Measurements from ENCODE around the gene PRSS12. TPM values are rescaled to one million over a fixed set of nuclear protein-coding genes. Genes with fewer than 3 reads are reported as not detected.
"Not testable (repeated sequence)": the region's sequence is repeated elsewhere in the genome, so short reads cannot be mapped to it uniquely, and the experiment has no call there.

Gene PRSS12
- total and polyA plus RNA-seq, 2 donors from 2014 or later, result 0.54 to 1.1 TPM

DNA sequence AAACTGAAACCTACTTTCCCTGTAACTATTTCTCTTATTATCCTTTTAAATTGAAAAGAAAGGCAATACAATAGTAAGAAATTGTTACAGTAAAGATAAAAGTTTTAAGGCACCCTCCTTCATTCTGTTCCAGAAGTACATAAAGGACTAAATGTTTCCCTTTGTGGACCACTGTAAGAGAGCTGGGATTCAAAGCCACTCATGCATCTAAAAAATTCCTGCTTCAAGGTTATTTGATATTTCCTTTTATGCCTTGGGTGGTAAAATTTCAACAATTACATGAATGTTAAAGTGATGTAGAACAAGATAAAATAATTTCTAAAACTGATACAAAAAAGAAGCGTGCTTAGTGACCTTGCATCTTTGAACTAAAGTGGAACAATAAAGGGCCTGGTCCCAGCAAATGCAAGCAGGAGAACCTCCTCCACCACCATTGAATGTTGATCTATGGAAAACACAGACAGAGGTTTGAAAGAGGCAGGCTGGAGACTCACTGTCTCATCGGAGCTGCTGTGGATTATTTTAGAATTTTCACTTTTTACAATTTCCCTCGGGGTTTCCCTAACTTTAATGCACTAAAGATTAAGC, 42.3 kb upstream of the PRSS12 start:
- Histone ChIP-seq H3K36me3 (ENCODE audit: control insufficient read depth in 2 of 3, insufficient read depth in 3 of 3, low read length in 3 of 3) (no peaks in the 10 kb centered on the region), H3K9ac (ENCODE audit: low read length in 3 of 3) (no peak overlapping the region), H3K27me3 (ENCODE audit: control insufficient read depth, insufficient read depth, low read length) (no peaks in the 10 kb centered on the region), H3K4me3 (ENCODE audit: low read length in 3 of 3) (no peak overlapping the region), H3K27ac (ENCODE audit: low read depth in 2 of 2, low read length in 2 of 2) (no peak overlapping the region), H3K4me1 (ENCODE audit: control insufficient read depth in 2 of 3, insufficient read depth in 2 of 3, low read depth in 1 of 3, low read length in 3 of 3) (no peaks in the 10 kb centered on the region), H3K9me3 (ENCODE audit: control insufficient read depth in 2 of 3, insufficient read depth in 1 of 3, low read length in 3 of 3) (no peaks in the 10 kb centered on the region)
- FAIRE-seq, result no peak
- intact Hi-C loops (cut with DNase I), result no loop called here
- no peak for DNase-seq
- TF ChIP-seq, protein P1, sequence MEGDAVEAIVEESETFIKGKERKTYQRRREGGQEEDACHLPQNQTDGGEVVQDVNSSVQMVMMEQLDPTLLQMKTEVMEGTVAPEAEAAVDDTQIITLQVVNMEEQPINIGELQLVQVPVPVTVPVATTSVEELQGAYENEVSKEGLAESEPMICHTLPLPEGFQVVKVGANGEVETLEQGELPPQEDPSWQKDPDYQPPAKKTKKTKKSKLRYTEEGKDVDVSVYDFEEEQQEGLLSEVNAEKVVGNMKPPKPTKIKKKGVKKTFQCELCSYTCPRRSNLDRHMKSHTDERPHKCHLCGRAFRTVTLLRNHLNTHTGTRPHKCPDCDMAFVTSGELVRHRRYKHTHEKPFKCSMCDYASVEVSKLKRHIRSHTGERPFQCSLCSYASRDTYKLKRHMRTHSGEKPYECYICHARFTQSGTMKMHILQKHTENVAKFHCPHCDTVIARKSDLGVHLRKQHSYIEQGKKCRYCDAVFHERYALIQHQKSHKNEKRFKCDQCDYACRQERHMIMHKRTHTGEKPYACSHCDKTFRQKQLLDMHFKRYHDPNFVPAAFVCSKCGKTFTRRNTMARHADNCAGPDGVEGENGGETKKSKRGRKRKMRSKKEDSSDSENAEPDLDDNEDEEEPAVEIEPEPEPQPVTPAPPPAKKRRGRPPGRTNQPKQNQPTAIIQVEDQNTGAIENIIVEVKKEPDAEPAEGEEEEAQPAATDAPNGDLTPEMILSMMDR (IDR thresholded peaks at IDR 0.05; ENCODE audit: borderline replicate concordance, extremely low read depth, insufficient read depth), result no peak

DNA sequence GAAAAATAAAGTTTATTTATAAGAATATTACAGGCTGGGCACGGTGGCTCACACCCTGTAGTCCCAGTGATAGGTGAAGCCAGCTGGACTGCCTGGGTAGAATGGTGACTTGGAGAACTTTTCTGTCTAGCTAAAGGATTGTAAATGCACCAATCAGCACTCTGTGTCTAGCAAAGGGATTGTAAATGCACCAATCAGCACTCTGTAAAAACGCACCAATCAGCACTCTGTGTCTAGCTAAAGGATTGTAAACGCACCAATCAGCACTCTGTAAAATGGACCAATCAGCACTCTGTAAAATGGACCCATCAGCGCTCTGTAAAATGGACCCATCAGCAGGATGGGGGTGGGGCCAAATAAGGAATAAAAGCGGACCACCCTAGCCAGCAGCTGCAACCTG, 39.7 kb upstream of the PRSS12 start:
- H3K27ac ChIP-seq (ENCODE audit: low read depth in 2 of 2, low read length in 2 of 2); H3K4me3 ChIP-seq (ENCODE audit: low read length in 3 of 3); H3K27me3 ChIP-seq (ENCODE audit: control insufficient read depth, insufficient read depth, low read length); H3K9ac ChIP-seq (ENCODE audit: low read length in 3 of 3); intact Hi-C loops (cut with DNase I); H3K4me1 ChIP-seq (ENCODE audit: control insufficient read depth in 2 of 3, insufficient read depth in 2 of 3, low read depth in 1 of 3, low read length in 3 of 3); FAIRE-seq; DNase-seq; H3K9me3 ChIP-seq (ENCODE audit: control insufficient read depth in 2 of 3, insufficient read depth in 1 of 3, low read length in 3 of 3); H3K36me3 ChIP-seq (ENCODE audit: control insufficient read depth in 2 of 3, insufficient read depth in 3 of 3, low read length in 3 of 3): not testable (repeated sequence)

DNA sequence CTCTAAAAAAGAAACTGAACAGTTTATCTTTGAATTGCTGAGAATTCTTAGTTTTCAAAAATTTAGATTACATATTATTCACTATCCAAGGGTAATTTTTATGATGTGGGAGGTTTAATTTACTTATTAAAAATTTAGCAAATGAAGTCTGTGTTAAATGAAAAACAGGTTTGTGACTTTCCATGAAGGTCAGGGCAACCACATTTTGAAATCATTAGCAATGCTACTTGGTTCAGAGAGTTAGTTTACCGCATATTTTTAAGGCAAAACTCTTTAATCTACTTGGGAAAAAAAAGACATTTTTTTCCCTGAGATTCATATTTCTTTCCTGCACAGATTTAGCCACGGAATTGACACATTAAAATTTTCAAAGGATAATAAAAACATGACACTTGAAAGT, 37.3 kb upstream of the PRSS12 start:
- no peak for FAIRE-seq
- no peaks in the 10 kb centered on the region for H3K9me3 ChIP-seq (ENCODE audit: control insufficient read depth in 2 of 3, insufficient read depth in 1 of 3, low read length in 3 of 3)
- TF ChIP-seq, protein P1 (IDR thresholded peaks at IDR 0.05; ENCODE audit: borderline replicate concordance, extremely low read depth, insufficient read depth), result no peak
- H3K27ac ChIP-seq (ENCODE audit: low read depth in 2 of 2, low read length in 2 of 2), result no peak overlapping the region
- H3K4me1 ChIP-seq (ENCODE audit: control insufficient read depth in 2 of 3, insufficient read depth in 2 of 3, low read depth in 1 of 3, low read length in 3 of 3), result no peaks in the 10 kb centered on the region
- H3K4me3 ChIP-seq (ENCODE audit: low read length in 3 of 3), result no peak overlapping the region
- no peak overlapping the region for H3K9ac ChIP-seq (ENCODE audit: low read length in 3 of 3)
- DNase-seq, result no peak
- H3K27me3 ChIP-seq (ENCODE audit: control insufficient read depth, insufficient read depth, low read length), result no peaks in the 10 kb centered on the region
- H3K36me3 ChIP-seq (ENCODE audit: control insufficient read depth in 2 of 3, insufficient read depth in 3 of 3, low read length in 3 of 3), result no peaks in the 10 kb centered on the region
- intact Hi-C loops (cut with DNase I), result no loop called here

DNA sequence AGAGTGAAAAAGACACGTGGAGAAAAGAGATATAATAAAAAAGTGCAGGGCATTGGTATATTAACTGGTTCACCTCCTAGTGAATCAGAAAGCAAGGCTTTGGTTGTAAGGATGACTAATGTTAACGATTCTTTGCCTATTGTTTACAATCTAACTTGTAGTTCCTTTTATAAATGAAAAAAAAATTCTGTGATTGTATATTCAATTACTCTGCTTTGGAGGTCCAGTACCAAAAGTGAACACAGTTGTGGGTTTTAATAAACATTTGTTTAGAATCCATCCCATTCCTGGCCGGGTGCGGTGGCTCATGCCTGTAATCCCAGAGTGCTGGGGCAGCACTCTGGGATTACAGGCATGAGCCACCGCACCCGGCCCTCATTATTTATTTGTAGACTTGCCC, 36.9 kb upstream of the PRSS12 start:
- FAIRE-seq, result no peak
- TF ChIP-seq, protein P1 (IDR thresholded peaks at IDR 0.05; ENCODE audit: borderline replicate concordance, extremely low read depth, insufficient read depth), result no peak

More for the DNA sequence above, 36.9 kb upstream of the PRSS12 start:
- intact Hi-C loops (cut with DNase I), result no loop called here
- no peaks in the 10 kb centered on the region for H3K4me1 ChIP-seq (ENCODE audit: control insufficient read depth in 2 of 3, insufficient read depth in 2 of 3, low read depth in 1 of 3, low read length in 3 of 3)
- DNase-seq, result no peak
- H3K36me3 ChIP-seq (ENCODE audit: control insufficient read depth in 2 of 3, insufficient read depth in 3 of 3, low read length in 3 of 3), result no peaks in the 10 kb centered on the region
- no peak overlapping the region for H3K9ac ChIP-seq (ENCODE audit: low read length in 3 of 3)
- H3K4me3 ChIP-seq (ENCODE audit: low read length in 3 of 3), result no peak overlapping the region
- H3K27ac ChIP-seq (ENCODE audit: low read depth in 2 of 2, low read length in 2 of 2), result no peak overlapping the region
- no peaks in the 10 kb centered on the region for H3K27me3 ChIP-seq (ENCODE audit: control insufficient read depth, insufficient read depth, low read length)
- H3K9me3 ChIP-seq (ENCODE audit: control insufficient read depth in 2 of 3, insufficient read depth in 1 of 3, low read length in 3 of 3), result no peaks in the 10 kb centered on the region

All from kidney (tissue), 14 donors.